ENCODE data around the gene PHACTR1. TPM values are rescaled to one million over a fixed set of nuclear protein-coding genes. Genes with fewer than 3 reads are reported as not detected.

Gene PHACTR1
- total and polyA plus RNA-seq, 4 experiments from 2014 or later: 0.03 to 0.44 (median 0.42) TPM

GRCh38 chr6:13103169-13103568 lies 386.6 kb downstream of the PHACTR1 start:
- no peak overlapping the region for H3K27ac ChIP-seq (ENCODE audit: low read depth, low read length)
- intact Hi-C loops (cut with micrococcal nuclease): no loop called here
- no peaks in the 10 kb centered on the region for H3K36me3 ChIP-seq (ENCODE audit: insufficient read depth, low read length)
- ChIA-PET CTCF (ENCODE audit: partially characterized antibody) (no interaction called here), POLR2A (ENCODE audit: partially characterized antibody) (no interaction called here)
- Mint-ChIP-seq H3K36me3 (no peaks in the 10 kb centered on the region), H3K4me1 (no peaks in the 10 kb centered on the region), H3K27me3 (peaks cover 5 to 10% of the 10 kb centered on the region in 2 donors), H3K9me3 (no peaks in the 10 kb centered on the region), H3K27ac (peak overlapping the region in 1 of 7 donors; percentile 12), H3K4me3 (no peak overlapping the region)
- DNase-seq: no peak
- H3K4me1 ChIP-seq (ENCODE audit: insufficient read depth, low read length): no peaks in the 10 kb centered on the region
- H3K27me3 ChIP-seq (ENCODE audit: insufficient read depth, low read length): no peaks in the 10 kb centered on the region
- no peaks in the 10 kb centered on the region for H3K9me3 ChIP-seq (ENCODE audit: control insufficient read depth in 1 of 2, low read length in 2 of 2)
- H3K4me3 ChIP-seq (ENCODE audit: low read length in 2 of 2): no peak overlapping the region

GRCh38 chr6:13105139-13105538 lies 388.6 kb downstream of the PHACTR1 start:
- no peaks in the 10 kb centered on the region for H3K4me1 ChIP-seq (ENCODE audit: insufficient read depth, low read length)
- H3K27ac Mint-ChIP-seq: no peak overlapping the region
- no peaks in the 10 kb centered on the region for H3K4me1 Mint-ChIP-seq

GRCh38 chr6:13112921-13113320 lies 396.4 kb downstream of the PHACTR1 start:
- no peaks in the 10 kb centered on the region for H3K4me1 Mint-ChIP-seq
- ChIA-PET CTCF (ENCODE audit: partially characterized antibody) (no interaction called here), POLR2A (ENCODE audit: partially characterized antibody) (no interaction called here)
- Histone ChIP-seq H3K4me1 (ENCODE audit: insufficient read depth, low read length) (no peaks in the 10 kb centered on the region), H3K27ac (ENCODE audit: low read depth, low read length) (no peak overlapping the region), H3K27me3 (ENCODE audit: insufficient read depth, low read length) (no peaks in the 10 kb centered on the region), H3K36me3 (ENCODE audit: insufficient read depth, low read length) (no peaks in the 10 kb centered on the region), H3K4me3 (ENCODE audit: low read length in 2 of 2) (no peak overlapping the region), H3K9me3 (ENCODE audit: control insufficient read depth in 1 of 2, low read length in 2 of 2) (no peaks in the 10 kb centered on the region)
- H3K9me3 Mint-ChIP-seq: peaks cover 0 to 16% (median 2%) of the 10 kb centered on the region in 8 donors
- intact Hi-C loops (cut with micrococcal nuclease): no loop called here
- no peak overlapping the region for H3K27ac Mint-ChIP-seq
- H3K36me3 Mint-ChIP-seq: no peaks in the 10 kb centered on the region
- H3K27me3 Mint-ChIP-seq: peaks cover 17 to 20% of the 10 kb centered on the region in 2 donors
- DNase-seq: no peak
- no peak overlapping the region for H3K4me3 Mint-ChIP-seq

More at GRCh38 chr6:13105139-13105538, 388.6 kb downstream of the PHACTR1 start:
- peaks cover 0 to 3% (median 0%) of the 10 kb centered on the region in 8 donors for H3K9me3 Mint-ChIP-seq
- ChIA-PET POLR2A (ENCODE audit: partially characterized antibody) (no interaction called here), CTCF (ENCODE audit: partially characterized antibody) (no interaction called here)
- H3K27me3 Mint-ChIP-seq: peaks cover 6 to 10% of the 10 kb centered on the region in 2 donors
- no peak overlapping the region for H3K27ac ChIP-seq (ENCODE audit: low read depth, low read length)
- no peaks in the 10 kb centered on the region for H3K27me3 ChIP-seq (ENCODE audit: insufficient read depth, low read length)
- DNase-seq: no peak
- no peaks in the 10 kb centered on the region for H3K9me3 ChIP-seq (ENCODE audit: control insufficient read depth in 1 of 2, low read length in 2 of 2)
- H3K4me3 ChIP-seq (ENCODE audit: low read length in 2 of 2): no peak overlapping the region
- H3K4me3 Mint-ChIP-seq: no peak overlapping the region
- no peaks in the 10 kb centered on the region for H3K36me3 Mint-ChIP-seq
- intact Hi-C loops (cut with micrococcal nuclease): no loop called here
- H3K36me3 ChIP-seq (ENCODE audit: insufficient read depth, low read length): no peaks in the 10 kb centered on the region

GRCh38 chr6:13113376-13113775 lies 396.8 kb downstream of the PHACTR1 start:
- Histone ChIP-seq H3K4me1 (ENCODE audit: insufficient read depth, low read length) (no peaks in the 10 kb centered on the region), H3K4me3 (ENCODE audit: low read length in 2 of 2) (no peak overlapping the region), H3K27me3 (ENCODE audit: insufficient read depth, low read length) (no peaks in the 10 kb centered on the region), H3K36me3 (ENCODE audit: insufficient read depth, low read length) (no peaks in the 10 kb centered on the region), H3K9me3 (ENCODE audit: control insufficient read depth in 1 of 2, low read length in 2 of 2) (no peaks in the 10 kb centered on the region), H3K27ac (ENCODE audit: low read depth, low read length) (no peak overlapping the region)
- no peak overlapping the region for H3K27ac Mint-ChIP-seq
- DNase-seq: no peak
- ChIA-PET POLR2A (ENCODE audit: partially characterized antibody) (no interaction called here), CTCF (ENCODE audit: partially characterized antibody) (no interaction called here)
- peaks cover 0 to 16% (median 2%) of the 10 kb centered on the region in 8 donors for H3K9me3 Mint-ChIP-seq
- H3K27me3 Mint-ChIP-seq: peaks cover 17 to 20% of the 10 kb centered on the region in 2 donors
- no peak overlapping the region for H3K4me3 Mint-ChIP-seq
- intact Hi-C loops (cut with micrococcal nuclease): no loop called here
- H3K4me1 Mint-ChIP-seq: no peaks in the 10 kb centered on the region
- no peaks in the 10 kb centered on the region for H3K36me3 Mint-ChIP-seq

- Histone ChIP-seq H3K27me3 (ENCODE audit: insufficient read depth, low read length) (no peaks in the 10 kb centered on the region), H3K4me1 (ENCODE audit: insufficient read depth, low read length) (no peaks in the 10 kb centered on the region), H3K4me3 (ENCODE audit: low read length in 2 of 2) (no peak overlapping the region), H3K36me3 (ENCODE audit: insufficient read depth, low read length) (no peaks in the 10 kb centered on the region), H3K9me3 (ENCODE audit: control insufficient read depth in 1 of 2, low read length in 2 of 2) (no peaks in the 10 kb centered on the region), H3K27ac (ENCODE audit: low read depth, low read length) (no peak overlapping the region)
- Mint-ChIP-seq H3K27me3 (peaks cover 16 to 22% of the 10 kb centered on the region in 2 donors), H3K9me3 (peaks cover 0 to 16% (median 2%) of the 10 kb centered on the region in 8 donors), H3K4me3 (no peak overlapping the region), H3K4me1 (no peaks in the 10 kb centered on the region), H3K36me3 (no peaks in the 10 kb centered on the region), H3K27ac (no peak overlapping the region)
- POLR2A ChIA-PET (ENCODE audit: partially characterized antibody): no interaction called here
- intact Hi-C loops (cut with micrococcal nuclease): no loop called here
- DNase-seq: no peak
- CTCF ChIA-PET (ENCODE audit: partially characterized antibody): no interaction called here
Observed at GRCh38 chr6:13113981-13114593, 397.5 kb downstream of the PHACTR1 start.

- intact Hi-C loops (cut with micrococcal nuclease): no loop called here
- Mint-ChIP-seq H3K9me3 (peaks cover 0 to 6% (median 2%) of the 10 kb centered on the region in 8 donors), H3K4me3 (no peak overlapping the region), H3K27ac (no peak overlapping the region), H3K36me3 (no peaks in the 10 kb centered on the region), H3K4me1 (no peaks in the 10 kb centered on the region), H3K27me3 (peaks cover 19 to 30% of the 10 kb centered on the region in 2 donors)
- Histone ChIP-seq H3K27me3 (ENCODE audit: insufficient read depth, low read length) (no peaks in the 10 kb centered on the region), H3K9me3 (ENCODE audit: control insufficient read depth in 1 of 2, low read length in 2 of 2) (no peaks in the 10 kb centered on the region), H3K4me1 (ENCODE audit: insufficient read depth, low read length) (no peaks in the 10 kb centered on the region), H3K27ac (ENCODE audit: low read depth, low read length) (no peak overlapping the region), H3K36me3 (ENCODE audit: insufficient read depth, low read length) (no peaks in the 10 kb centered on the region), H3K4me3 (ENCODE audit: low read length in 2 of 2) (no peak overlapping the region)
- CTCF ChIA-PET (ENCODE audit: partially characterized antibody): no interaction called here
- no peak for DNase-seq
- POLR2A ChIA-PET (ENCODE audit: partially characterized antibody): no interaction called here
Observed at GRCh38 chr6:13116155-13116554, 399.6 kb downstream of the PHACTR1 start.

GRCh38 chr6:13117570-13117969 lies 401.0 kb downstream of the PHACTR1 start:
- no peaks in the 10 kb centered on the region for H3K27me3 ChIP-seq (ENCODE audit: insufficient read depth, low read length)
- POLR2A ChIA-PET (ENCODE audit: partially characterized antibody): no interaction called here
- no peak overlapping the region for H3K4me3 ChIP-seq (ENCODE audit: low read length in 2 of 2)
- DNase-seq: no peak
- no peaks in the 10 kb centered on the region for H3K36me3 ChIP-seq (ENCODE audit: insufficient read depth, low read length)
- CTCF ChIA-PET (ENCODE audit: partially characterized antibody): no interaction called here
- H3K36me3 Mint-ChIP-seq: no peaks in the 10 kb centered on the region
- no peak overlapping the region for H3K4me3 Mint-ChIP-seq
- peaks cover 12 to 30% of the 10 kb centered on the region in 2 donors for H3K27me3 Mint-ChIP-seq
- H3K9me3 ChIP-seq (ENCODE audit: control insufficient read depth in 1 of 2, low read length in 2 of 2): no peaks in the 10 kb centered on the region
- intact Hi-C loops (cut with micrococcal nuclease): no loop called here
- no peaks in the 10 kb centered on the region for H3K9me3 Mint-ChIP-seq
- no peak overlapping the region for H3K27ac Mint-ChIP-seq
- H3K4me1 ChIP-seq (ENCODE audit: insufficient read depth, low read length): no peaks in the 10 kb centered on the region
- no peaks in the 10 kb centered on the region for H3K4me1 Mint-ChIP-seq
- no peak overlapping the region for H3K27ac ChIP-seq (ENCODE audit: low read depth, low read length)

GRCh38 chr6:13119549-13119948 lies 403.0 kb downstream of the PHACTR1 start:
- Mint-ChIP-seq H3K9me3 (no peaks in the 10 kb centered on the region), H3K27ac (no peak overlapping the region), H3K4me3 (no peak overlapping the region), H3K27me3 (peaks cover 13 to 34% of the 10 kb centered on the region in 2 donors), H3K4me1 (peaks cover 0 to 2% (median 0%) of the 10 kb centered on the region in 4 donors), H3K36me3 (no peaks in the 10 kb centered on the region)
- DNase-seq: no peak
- H3K36me3 ChIP-seq (ENCODE audit: insufficient read depth, low read length): no peaks in the 10 kb centered on the region
- H3K4me3 ChIP-seq (ENCODE audit: low read length in 2 of 2): no peak overlapping the region
- H3K27me3 ChIP-seq (ENCODE audit: insufficient read depth, low read length): no peaks in the 10 kb centered on the region
- CTCF ChIA-PET (ENCODE audit: partially characterized antibody): no interaction called here
- no peak overlapping the region for H3K27ac ChIP-seq (ENCODE audit: low read depth, low read length)
- H3K9me3 ChIP-seq (ENCODE audit: control insufficient read depth in 1 of 2, low read length in 2 of 2): no peaks in the 10 kb centered on the region
- H3K4me1 ChIP-seq (ENCODE audit: insufficient read depth, low read length): no peaks in the 10 kb centered on the region
- intact Hi-C loops (cut with micrococcal nuclease): no loop called here
- POLR2A ChIA-PET (ENCODE audit: partially characterized antibody): no interaction called here

Data from CD4-positive, alpha-beta memory T cell (primary cell).